ENCODE data around the gene STK32C. TPM values are rescaled to one million over a fixed set of nuclear protein-coding genes. Genes with fewer than 3 reads are reported as not detected.
"Not testable (repeated sequence)": the region's sequence is repeated elsewhere in the genome, so short reads cannot be mapped to it uniquely, and the experiment has no call there.

Gene STK32C
- total and polyA plus RNA-seq, 2 of the 4 experiments (the other 2 are of a cell fraction): 5.0 to 8.3 TPM

DNA sequence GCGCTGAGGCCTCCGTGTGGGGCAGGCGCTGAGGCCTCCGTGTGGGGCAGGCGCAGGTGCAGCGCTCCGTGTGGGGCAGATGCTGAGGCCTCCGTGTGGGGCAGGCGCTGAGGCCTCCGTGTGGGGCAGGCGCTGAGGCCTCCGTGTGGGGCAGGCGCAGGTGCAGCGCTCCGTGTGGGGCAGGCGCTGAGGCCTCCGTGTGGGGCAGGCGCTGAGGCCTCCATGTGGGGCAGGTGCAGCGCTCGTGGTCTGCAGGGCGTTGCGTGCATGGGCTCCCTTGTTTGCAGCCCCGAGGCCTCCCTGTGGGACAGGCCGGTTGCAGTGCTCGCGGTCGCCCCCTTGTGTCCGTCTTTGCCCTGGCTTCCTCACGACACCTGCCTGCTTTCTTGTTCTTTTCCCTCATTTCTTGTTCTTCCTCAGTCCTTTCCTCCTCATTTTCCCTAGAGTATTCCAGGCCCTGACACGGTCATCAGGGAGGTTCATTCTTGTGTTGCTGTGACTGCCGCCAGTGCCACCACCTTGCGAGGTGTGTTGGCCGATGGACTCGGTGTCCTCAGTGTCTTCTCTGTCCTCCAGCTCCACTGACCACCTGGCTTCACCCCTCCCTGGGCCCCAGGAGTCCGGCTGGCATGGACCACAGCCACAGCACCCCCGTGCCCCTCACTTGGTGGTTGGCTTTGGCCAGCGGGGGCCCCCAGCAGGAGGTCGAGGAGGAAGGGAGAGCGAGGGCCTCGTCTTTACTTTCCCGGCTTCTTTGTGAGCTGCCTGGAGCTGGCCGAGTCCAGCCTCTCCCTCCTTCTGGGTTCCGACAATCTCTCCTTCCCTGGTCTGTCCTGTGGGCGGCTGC lies 44.9 kb upstream of the STK32C start:
- H3K14ac ChIP-seq (replicated peaks; ENCODE audit: low read depth, low read length); dilution Hi-C loops (cut with HindIII; ENCODE audit: low sequenced_read_pairs, unreplicated experiment); BruUV-seq (replicated peaks); H3K4me1 ChIP-seq (ENCODE audit: control insufficient read depth, insufficient read depth, low read length); H3K23ac ChIP-seq (ENCODE audit: low read depth, low read length); in situ Hi-C loops (cut with MboI; ENCODE audit: low sequenced_read_pairs); H3K4me3 ChIP-seq (ENCODE audit: insufficient read depth, low read depth, low read length); H4K91ac ChIP-seq (ENCODE audit: insufficient read depth, low read depth, low read length); H3K79me1 ChIP-seq (ENCODE audit: low read depth in 1 of 2, low read length in 2 of 2); H3K4me2 ChIP-seq (ENCODE audit: low read depth, low read length); H2BK15ac ChIP-seq (ENCODE audit: low read depth, low read length); H3K56ac ChIP-seq (ENCODE audit: extremely low read depth, insufficient read depth, low read length); H3K9me3 ChIP-seq (ENCODE audit: control insufficient read depth, insufficient read depth, low read length); H3K4ac ChIP-seq (ENCODE audit: low read depth, low read length); H3K9ac ChIP-seq (ENCODE audit: low read depth, low read length); H4K8ac ChIP-seq (ENCODE audit: low read depth in 2 of 2, low read length in 2 of 2); H3K27ac ChIP-seq (ENCODE audit: insufficient read depth, low read length); H3K36me3 ChIP-seq (ENCODE audit: control insufficient read depth, insufficient read depth, low read length); H2BK20ac ChIP-seq (ENCODE audit: low read depth, low read length); H2BK120ac ChIP-seq (ENCODE audit: low read depth, low read length); H3K9me1 ChIP-seq (ENCODE audit: insufficient read depth, low read length); H4K5ac ChIP-seq (ENCODE audit: low read depth, low read length); H2BK5ac ChIP-seq (ENCODE audit: low read depth, low read length, poor library complexity, severe bottlenecking); H3K27me3 ChIP-seq (ENCODE audit: control insufficient read depth, insufficient read depth, low read length); CTCF ChIA-PET; H3K18ac ChIP-seq (ENCODE audit: low read depth, low read length); POLR2A ChIA-PET (ENCODE audit: unreplicated experiment); H4K20me1 ChIP-seq (ENCODE audit: insufficient read depth, low read length): not testable (repeated sequence)
- TF ChIP-seq MXI1 (IDR thresholded peaks at IDR 0.05; ENCODE audit: borderline replicate concordance, low read depth, low read length) (0 out of 2 replicates have a peak, but pooled peaks have one; percentile 30), RCOR1 (IDR thresholded peaks at IDR 0.05; ENCODE audit: insufficient replicate concordance, low read length) (peak; percentile 28), SMC3 (IDR thresholded peaks at IDR 0.05; ENCODE audit: low read depth, low read length) (peak; percentile 95), MAZ (IDR thresholded peaks at IDR 0.05; ENCODE audit: borderline replicate concordance, low read depth, low read length) (peak; percentile 43; the same call in 1 of the 2 replicates), CTCF (conservative IDR thresholded peaks at IDR 0.05; ENCODE audit: low read depth, low read length) (peak; percentile 82), RAD21 (IDR thresholded peaks at IDR 0.05; ENCODE audit: low read length) (peak; percentile 86)
- peak; percentile 49 for DNase-seq
- WGBS, 2 experiments (ENCODE audit: extremely low coverage in 2 of 2, insufficient read length in 1 of 2): 24% methylated on average over 12 of the region's 44 CpGs; no CpG with 5 or more reads in 1 of the 2 experiments
- H2AK5ac ChIP-seq (ENCODE audit: low read depth, low read length): 0 out of 2 replicates have a peak overlapping the region, but pooled peaks have one; percentile 87
- intact Hi-C loops (cut with micrococcal nuclease): loop anchor here (1.0 kb wide), 1 partner anchor 129 kb away; no protein-coding TSS in a partner anchor
- H2AK9ac ChIP-seq (replicated peaks; ENCODE audit: low read depth, low read length, poor library complexity): peak overlapping the region; percentile 72
- ATAC-seq (ENCODE audit: low read depth): peak; percentile 97
- H2AFZ ChIP-seq (replicated peaks; ENCODE audit: low read length, poor library complexity): peak overlapping the region; percentile 43
